ENCODE data around the gene ZNF384.

- TF ChIP-seq, protein P1, sequence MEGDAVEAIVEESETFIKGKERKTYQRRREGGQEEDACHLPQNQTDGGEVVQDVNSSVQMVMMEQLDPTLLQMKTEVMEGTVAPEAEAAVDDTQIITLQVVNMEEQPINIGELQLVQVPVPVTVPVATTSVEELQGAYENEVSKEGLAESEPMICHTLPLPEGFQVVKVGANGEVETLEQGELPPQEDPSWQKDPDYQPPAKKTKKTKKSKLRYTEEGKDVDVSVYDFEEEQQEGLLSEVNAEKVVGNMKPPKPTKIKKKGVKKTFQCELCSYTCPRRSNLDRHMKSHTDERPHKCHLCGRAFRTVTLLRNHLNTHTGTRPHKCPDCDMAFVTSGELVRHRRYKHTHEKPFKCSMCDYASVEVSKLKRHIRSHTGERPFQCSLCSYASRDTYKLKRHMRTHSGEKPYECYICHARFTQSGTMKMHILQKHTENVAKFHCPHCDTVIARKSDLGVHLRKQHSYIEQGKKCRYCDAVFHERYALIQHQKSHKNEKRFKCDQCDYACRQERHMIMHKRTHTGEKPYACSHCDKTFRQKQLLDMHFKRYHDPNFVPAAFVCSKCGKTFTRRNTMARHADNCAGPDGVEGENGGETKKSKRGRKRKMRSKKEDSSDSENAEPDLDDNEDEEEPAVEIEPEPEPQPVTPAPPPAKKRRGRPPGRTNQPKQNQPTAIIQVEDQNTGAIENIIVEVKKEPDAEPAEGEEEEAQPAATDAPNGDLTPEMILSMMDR (conservative IDR thresholded peaks at IDR 0.05; ENCODE audit: low read length) = no peak
- TF ChIP-seq EZH2phosphoT487 (IDR thresholded peaks at IDR 0.05; ENCODE audit: borderline replicate concordance, low read depth, low read length) = no peak
Measured at GRCh38 chr12:6631549-6631961, 57.6 kb downstream of the ZNF384 start.

Measured in OCI-LY7 (cell line).